ENCODE results near the gene ASPSCR1. TPM values are rescaled to one million over a fixed set of nuclear protein-coding genes. Genes with fewer than 3 reads are reported as not detected.

ASPSCR1 gene
- total and polyA plus RNA-seq, 2 donors from 2014 or later: 35.2 to 57.5 TPM

DNA sequence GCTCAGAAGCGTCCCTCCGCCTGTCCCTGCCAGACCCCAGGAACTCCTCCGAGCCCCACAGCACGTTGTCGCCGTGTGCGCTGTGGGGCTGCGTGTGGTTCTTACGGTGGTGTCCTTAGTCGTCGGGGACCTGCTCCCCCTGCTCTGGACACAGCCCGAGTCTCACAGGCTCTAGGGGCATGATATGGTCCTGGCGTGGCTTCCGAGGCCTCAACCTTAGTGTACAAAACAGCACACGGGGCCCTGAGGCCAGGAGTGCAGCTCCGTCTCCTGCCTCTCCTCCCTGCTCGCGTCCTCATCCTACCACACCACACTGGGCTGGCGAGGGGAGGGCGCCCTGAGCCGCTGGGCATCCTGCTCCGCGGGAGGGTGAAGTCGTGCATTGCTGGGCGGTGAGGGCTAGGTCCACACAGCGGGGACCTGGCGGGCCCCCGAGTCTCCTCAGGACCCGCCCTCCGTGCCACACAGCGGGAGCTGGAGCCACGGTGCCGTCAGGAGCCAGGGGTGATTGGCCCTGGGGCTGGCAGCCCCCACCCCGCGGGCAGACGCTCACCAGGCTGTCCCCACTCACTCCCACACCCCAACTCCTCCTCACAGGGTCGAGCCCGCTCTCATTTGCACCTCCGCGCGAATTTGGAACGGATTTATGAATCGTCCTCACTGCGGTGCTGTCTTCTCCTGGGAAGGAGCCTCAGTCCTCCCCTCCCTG lies 48.7 kb upstream of the ASPSCR1 start:
- intact Hi-C loops (cut with DNase I): no loop called here
- TF ChIP-seq, protein P1, sequence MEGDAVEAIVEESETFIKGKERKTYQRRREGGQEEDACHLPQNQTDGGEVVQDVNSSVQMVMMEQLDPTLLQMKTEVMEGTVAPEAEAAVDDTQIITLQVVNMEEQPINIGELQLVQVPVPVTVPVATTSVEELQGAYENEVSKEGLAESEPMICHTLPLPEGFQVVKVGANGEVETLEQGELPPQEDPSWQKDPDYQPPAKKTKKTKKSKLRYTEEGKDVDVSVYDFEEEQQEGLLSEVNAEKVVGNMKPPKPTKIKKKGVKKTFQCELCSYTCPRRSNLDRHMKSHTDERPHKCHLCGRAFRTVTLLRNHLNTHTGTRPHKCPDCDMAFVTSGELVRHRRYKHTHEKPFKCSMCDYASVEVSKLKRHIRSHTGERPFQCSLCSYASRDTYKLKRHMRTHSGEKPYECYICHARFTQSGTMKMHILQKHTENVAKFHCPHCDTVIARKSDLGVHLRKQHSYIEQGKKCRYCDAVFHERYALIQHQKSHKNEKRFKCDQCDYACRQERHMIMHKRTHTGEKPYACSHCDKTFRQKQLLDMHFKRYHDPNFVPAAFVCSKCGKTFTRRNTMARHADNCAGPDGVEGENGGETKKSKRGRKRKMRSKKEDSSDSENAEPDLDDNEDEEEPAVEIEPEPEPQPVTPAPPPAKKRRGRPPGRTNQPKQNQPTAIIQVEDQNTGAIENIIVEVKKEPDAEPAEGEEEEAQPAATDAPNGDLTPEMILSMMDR (IDR thresholded peaks at IDR 0.05; ENCODE audit: borderline replicate concordance, extremely low read depth, insufficient read depth): no peak
- no peak for FAIRE-seq
- Histone ChIP-seq H3K4me1 (ENCODE audit: control insufficient read depth in 2 of 3, insufficient read depth in 2 of 3, low read depth in 1 of 3, low read length in 3 of 3) (peaks cover 0 to 28% (median 22%) of the 10 kb centered on the region in 3 donors), H3K9ac (ENCODE audit: low read length in 3 of 3) (no peak overlapping the region), H3K9me3 (ENCODE audit: control insufficient read depth in 2 of 3, insufficient read depth in 1 of 3, low read length in 3 of 3) (no peaks in the 10 kb centered on the region), H3K27ac (ENCODE audit: low read depth in 2 of 2, low read length in 2 of 2) (no peak overlapping the region), H3K4me3 (ENCODE audit: low read length in 3 of 3) (peak overlapping the region in 1 of 3 donors; percentile 48), H3K36me3 (ENCODE audit: control insufficient read depth in 2 of 3, insufficient read depth in 3 of 3, low read length in 3 of 3) (no peaks in the 10 kb centered on the region), H3K27me3 (ENCODE audit: control insufficient read depth, insufficient read depth, low read length) (no peaks in the 10 kb centered on the region)
- peak in 2 of 5 donors; percentile 40 to 71 for DNase-seq

DNA sequence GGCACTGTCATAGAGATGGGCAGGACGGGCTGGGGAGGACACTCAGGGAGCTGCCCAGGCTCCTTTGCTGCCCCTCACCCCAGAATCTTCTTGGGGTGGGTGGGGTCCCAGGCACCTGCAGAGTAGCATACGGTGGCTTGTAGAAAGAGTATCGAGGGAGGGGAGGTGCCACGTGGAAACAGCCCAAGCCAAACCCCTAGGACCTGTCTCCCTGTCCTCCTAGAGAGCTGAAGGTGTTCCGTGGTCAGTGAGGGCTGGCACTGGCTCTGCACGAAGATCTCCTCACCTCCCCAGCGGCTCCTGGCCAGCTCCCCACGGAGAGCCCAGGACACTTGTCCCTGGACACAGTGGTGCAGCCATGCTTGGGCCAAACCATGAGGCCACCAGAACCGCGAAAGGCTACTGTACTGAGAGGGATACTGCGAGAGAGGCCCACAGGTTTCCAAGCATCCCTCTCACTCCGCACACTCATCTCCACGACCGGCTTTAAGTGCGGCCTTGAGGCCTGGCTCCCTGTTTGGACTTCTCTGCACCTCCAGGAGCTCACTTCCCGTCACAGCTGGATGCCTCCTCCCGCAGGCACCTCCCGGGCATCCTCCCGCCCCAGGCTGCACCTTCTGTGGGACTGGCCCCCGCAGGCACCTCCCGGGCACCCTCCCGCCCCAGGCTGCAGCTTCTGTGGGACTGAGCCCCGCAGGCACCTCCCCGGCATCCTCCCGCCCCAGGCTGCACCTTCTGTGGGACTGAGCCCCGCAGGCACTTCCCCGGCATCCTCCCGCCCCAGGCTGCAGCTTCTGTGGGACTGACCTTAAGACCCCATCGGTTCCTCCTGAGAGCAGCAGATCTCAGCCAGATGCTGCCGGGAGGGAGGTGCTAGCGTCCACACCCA lies 47.9 kb upstream of the ASPSCR1 start:
- no peaks in the 10 kb centered on the region for H3K27me3 ChIP-seq (ENCODE audit: control insufficient read depth, insufficient read depth, low read length)
- H3K36me3 ChIP-seq (ENCODE audit: control insufficient read depth in 2 of 3, insufficient read depth in 3 of 3, low read length in 3 of 3): no peaks in the 10 kb centered on the region
- DNase-seq: peak in 1 of 5 donors; percentile 65
- no peak overlapping the region for H3K27ac ChIP-seq (ENCODE audit: low read depth in 2 of 2, low read length in 2 of 2)
- no peak overlapping the region for H3K4me3 ChIP-seq (ENCODE audit: low read length in 3 of 3)
- H3K4me1 ChIP-seq (ENCODE audit: control insufficient read depth in 2 of 3, insufficient read depth in 2 of 3, low read depth in 1 of 3, low read length in 3 of 3): peaks cover 0 to 20% (median 14%) of the 10 kb centered on the region in 3 donors
- no peak overlapping the region for H3K9ac ChIP-seq (ENCODE audit: low read length in 3 of 3)
- TF ChIP-seq, protein P1 (IDR thresholded peaks at IDR 0.05; ENCODE audit: borderline replicate concordance, extremely low read depth, insufficient read depth): no peak
- FAIRE-seq: no peak
- no peaks in the 10 kb centered on the region for H3K9me3 ChIP-seq (ENCODE audit: control insufficient read depth in 2 of 3, insufficient read depth in 1 of 3, low read length in 3 of 3)
- intact Hi-C loops (cut with DNase I): no loop called here

DNA sequence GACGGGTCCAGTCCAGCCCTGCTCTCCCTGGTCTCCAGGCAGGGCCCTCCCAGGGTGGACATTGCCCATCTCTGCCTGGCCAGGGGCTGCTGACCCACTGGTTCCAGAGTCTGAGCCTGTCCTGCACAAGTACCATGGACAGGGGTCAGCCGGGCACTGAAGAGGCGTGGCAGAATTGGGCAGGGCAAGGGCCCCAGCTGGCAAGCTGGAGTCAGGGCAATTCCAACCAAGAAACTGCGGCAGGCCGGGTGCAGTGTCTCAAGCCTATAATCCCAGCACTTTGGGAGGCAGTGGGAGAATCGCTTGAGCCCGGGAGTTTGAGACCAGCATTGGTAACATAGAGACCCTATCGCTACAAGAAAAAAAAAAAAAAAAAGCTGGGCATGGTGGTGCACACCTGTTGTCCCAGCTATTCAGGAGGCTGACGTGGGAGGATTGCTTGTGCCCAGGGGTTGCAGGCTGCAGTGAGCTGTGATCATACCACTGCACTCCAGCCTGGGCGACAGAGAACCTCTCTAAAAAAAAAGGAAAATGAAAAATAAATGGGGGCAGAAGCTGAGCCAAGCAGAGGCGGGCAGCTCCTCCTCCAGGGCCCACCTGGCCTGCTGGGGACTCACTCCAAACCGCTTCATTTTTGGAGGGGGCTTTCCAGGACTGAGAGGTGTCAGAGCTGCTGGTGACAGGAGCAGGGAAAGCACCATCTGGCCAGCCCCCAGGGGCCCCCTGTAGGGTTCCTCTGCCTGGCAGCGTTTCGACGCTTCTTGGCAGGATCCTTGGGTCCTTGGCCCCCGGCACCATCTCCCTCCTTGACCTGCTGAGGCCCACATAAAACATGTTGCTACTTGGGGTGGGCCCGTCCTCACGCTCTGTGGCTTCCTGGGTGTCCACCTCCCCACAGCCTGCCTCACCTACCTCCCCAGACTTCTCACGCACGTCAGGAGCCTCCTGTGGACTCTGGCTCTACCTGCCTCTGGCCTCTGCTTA lies 47.0 kb upstream of the ASPSCR1 start:
- H3K36me3 ChIP-seq (ENCODE audit: control insufficient read depth in 2 of 3, insufficient read depth in 3 of 3, low read length in 3 of 3): no peaks in the 10 kb centered on the region
- FAIRE-seq (no peak), DNase-seq (peak in 3 of 5 donors; percentile 38 to 69 (median 46))
- intact Hi-C loops (cut with DNase I): no loop called here
- no peaks in the 10 kb centered on the region for H3K27me3 ChIP-seq (ENCODE audit: control insufficient read depth, insufficient read depth, low read length)
- H3K27ac ChIP-seq (ENCODE audit: low read depth in 2 of 2, low read length in 2 of 2): no peak overlapping the region
- H3K9ac ChIP-seq (ENCODE audit: low read length in 3 of 3): no peak overlapping the region
- H3K9me3 ChIP-seq (ENCODE audit: control insufficient read depth in 2 of 3, insufficient read depth in 1 of 3, low read length in 3 of 3): no peaks in the 10 kb centered on the region
- H3K4me1 ChIP-seq (ENCODE audit: control insufficient read depth in 2 of 3, insufficient read depth in 2 of 3, low read depth in 1 of 3, low read length in 3 of 3): peaks cover 0 to 13% (median 9%) of the 10 kb centered on the region in 3 donors
- TF ChIP-seq, protein P1 (IDR thresholded peaks at IDR 0.05; ENCODE audit: borderline replicate concordance, extremely low read depth, insufficient read depth): no peak
- H3K4me3 ChIP-seq (ENCODE audit: low read length in 3 of 3): no peak overlapping the region

All from kidney (tissue), 14 donors.